Astrocyte (in vitro differentiated cells and primary cell): ENCODE measurements around the gene ZFAND2A. TPM values are rescaled to one million over a fixed set of nuclear protein-coding genes. Genes with fewer than 3 reads are reported as not detected.

ENCODE experiments used
- DNase-seq: peaks from one replicate; pipeline ENCODE4 v3.0.0-alpha.2; 2010; ENCODE audit warnings: low read depth
- FAIRE-seq: peaks from 2 replicates; lab custom pipeline; 2011; peaks lifted over from hg19 to GRCh38; lab: Jason Lieb, UNC
- H2AFZ ChIP-seq: 2 replicates; pipeline ENCODE4 v1.6.0; 2012; ENCODE audit warnings: low read depth, low read length, inconsistent platforms
- H3K27ac ChIP-seq: 2 replicates; pipeline ENCODE4 v1.5.1; 2011; ENCODE audit warnings: low read depth, low read length, inconsistent platforms
- H3K27me3 ChIP-seq: 2 replicates; pipeline ENCODE4 v1.6.0; 2011; ENCODE audit warnings: low read length, inconsistent platforms; ENCODE audit not compliant: insufficient read depth
- H3K36me3 ChIP-seq: 2 replicates; pipeline ENCODE4 v1.5.1; 2011; ENCODE audit warnings: low read length, inconsistent platforms; ENCODE audit not compliant: insufficient read depth
- H3K4me1 ChIP-seq: 2 replicates; pipeline ENCODE4 v1.5.1; 2011; ENCODE audit warnings: low read length, inconsistent platforms; ENCODE audit not compliant: insufficient read depth
- H3K4me2 ChIP-seq: 2 replicates; pipeline ENCODE4 v1.6.0; 2012; ENCODE audit warnings: low read length, inconsistent platforms
- H3K4me3 ChIP-seq: 2 replicates; pipeline ENCODE4 v1.5.1; 2011; ENCODE audit warnings: low read depth, mild to moderate bottlenecking, low read length, inconsistent platforms; ENCODE audit not compliant: insufficient read depth
- H3K79me2 ChIP-seq: 2 replicates; pipeline ENCODE4 v1.6.0; 2012; ENCODE audit warnings: mild to moderate bottlenecking, low read length, inconsistent platforms; ENCODE audit not compliant: insufficient read depth
- H3K9ac ChIP-seq: 2 replicates; pipeline ENCODE4 v1.6.0; 2012; ENCODE audit warnings: mild to moderate bottlenecking, low read length, inconsistent platforms
- H3K9me3 ChIP-seq: 2 replicates; pipeline ENCODE4 v1.5.1; 2012; ENCODE audit warnings: low read depth, mild to moderate bottlenecking, low read length, inconsistent platforms; ENCODE audit not compliant: insufficient read depth
- H4K20me1 ChIP-seq: 2 replicates; pipeline ENCODE4 v1.6.0; 2012; ENCODE audit warnings: low read length, inconsistent platforms; ENCODE audit not compliant: insufficient read depth
- H3K27ac Mint-ChIP-seq: one replicate; pipeline ENCODE4 v1.8.0; 2021; ENCODE audit warnings: mild to moderate bottlenecking, mixed read lengths; ENCODE audit not compliant: unreplicated experiment
- H3K27me3 Mint-ChIP-seq: one replicate; pipeline ENCODE4 v1.8.0; 2021; ENCODE audit warnings: low read depth, mixed read lengths; ENCODE audit not compliant: unreplicated experiment
- H3K36me3 Mint-ChIP-seq: one replicate; pipeline ENCODE4 v1.8.0; 2021; ENCODE audit warnings: low read depth, mixed read lengths; ENCODE audit not compliant: unreplicated experiment
- H3K4me1 Mint-ChIP-seq: one replicate; pipeline ENCODE4 v1.8.0; 2021; ENCODE audit warnings: low read depth, mixed read lengths; ENCODE audit not compliant: unreplicated experiment
- H3K4me3 Mint-ChIP-seq: one replicate; pipeline ENCODE4 v1.8.0; 2021; ENCODE audit warnings: mild to moderate bottlenecking, moderate library complexity, mixed read lengths; ENCODE audit not compliant: unreplicated experiment
- H3K9me3 Mint-ChIP-seq: one replicate; pipeline ENCODE4 v1.8.0; 2021; ENCODE audit warnings: mild to moderate bottlenecking, mixed read lengths; ENCODE audit not compliant: unreplicated experiment
- EZH2 ChIP-seq: IDR thresholded peaks from 2 replicates; pipeline ENCODE4 v1.6.1; 2012; ENCODE audit warnings: mild to moderate bottlenecking, low read length, inconsistent platforms; ENCODE audit not compliant: insufficient read depth
- total RNA-seq: library from RNA; stranded (reverse); gene quantifications from 2 replicates; pipeline ENCODE4 v1.2.1, GENCODE V29; 2021
- TF ChIP-seq, protein P1 (sequence below): IDR thresholded peaks from 2 replicates; pipeline ENCODE4 v1.5.1; 2011; ENCODE audit warnings: low read depth, mild to moderate bottlenecking, inconsistent platforms, low read length, moderate library complexity; ENCODE audit not compliant: insufficient read depth

Gene ZFAND2A
- total RNA-seq, 1 donor from 2014 or later, result 45.5 TPM

GRCh38 chr7:1193593-1194424 is 33.8 kb upstream of the ZFAND2A start:
- H3K4me1 Mint-ChIP-seq, result peaks cover 3% of the 10 kb centered on the region
- H3K9me3 ChIP-seq, result no peaks in the 10 kb centered on the region
- no peaks in the 10 kb centered on the region for H3K36me3 ChIP-seq
- H3K9me3 Mint-ChIP-seq, result peaks cover 5% of the 10 kb centered on the region
- H3K4me2 ChIP-seq, result no peak overlapping the region
- DNase-seq (no peak), FAIRE-seq (no peak)
- no peak overlapping the region for H3K9ac ChIP-seq
- no peak overlapping the region for H2AFZ ChIP-seq
- no peaks in the 10 kb centered on the region for H3K79me2 ChIP-seq
- H3K27me3 ChIP-seq, result peaks cover 10% of the 10 kb centered on the region
- H3K27ac Mint-ChIP-seq, result no peak overlapping the region
- H3K4me1 ChIP-seq, result peaks cover 12% of the 10 kb centered on the region
- no peak overlapping the region for H3K27ac ChIP-seq
- no peaks in the 10 kb centered on the region for H4K20me1 ChIP-seq
- no peak overlapping the region for H3K4me3 ChIP-seq
- no peak overlapping the region for H3K4me3 Mint-ChIP-seq
- H3K27me3 Mint-ChIP-seq, result peaks cover 35% of the 10 kb centered on the region
- no peak for TF ChIP-seq EZH2
- TF ChIP-seq, protein P1, sequence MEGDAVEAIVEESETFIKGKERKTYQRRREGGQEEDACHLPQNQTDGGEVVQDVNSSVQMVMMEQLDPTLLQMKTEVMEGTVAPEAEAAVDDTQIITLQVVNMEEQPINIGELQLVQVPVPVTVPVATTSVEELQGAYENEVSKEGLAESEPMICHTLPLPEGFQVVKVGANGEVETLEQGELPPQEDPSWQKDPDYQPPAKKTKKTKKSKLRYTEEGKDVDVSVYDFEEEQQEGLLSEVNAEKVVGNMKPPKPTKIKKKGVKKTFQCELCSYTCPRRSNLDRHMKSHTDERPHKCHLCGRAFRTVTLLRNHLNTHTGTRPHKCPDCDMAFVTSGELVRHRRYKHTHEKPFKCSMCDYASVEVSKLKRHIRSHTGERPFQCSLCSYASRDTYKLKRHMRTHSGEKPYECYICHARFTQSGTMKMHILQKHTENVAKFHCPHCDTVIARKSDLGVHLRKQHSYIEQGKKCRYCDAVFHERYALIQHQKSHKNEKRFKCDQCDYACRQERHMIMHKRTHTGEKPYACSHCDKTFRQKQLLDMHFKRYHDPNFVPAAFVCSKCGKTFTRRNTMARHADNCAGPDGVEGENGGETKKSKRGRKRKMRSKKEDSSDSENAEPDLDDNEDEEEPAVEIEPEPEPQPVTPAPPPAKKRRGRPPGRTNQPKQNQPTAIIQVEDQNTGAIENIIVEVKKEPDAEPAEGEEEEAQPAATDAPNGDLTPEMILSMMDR, result peak; percentile 16
- peaks cover 2% of the 10 kb centered on the region for H3K36me3 Mint-ChIP-seq

- H3K4me2 ChIP-seq, result peak overlapping the region; percentile 21
- H3K4me1 ChIP-seq, result peaks cover 7% of the 10 kb centered on the region
- H4K20me1 ChIP-seq, result no peaks in the 10 kb centered on the region
- FAIRE-seq (peak; percentile 92), DNase-seq (peak; percentile 63)
- H3K36me3 Mint-ChIP-seq, result peaks cover 2% of the 10 kb centered on the region
- peaks cover 5% of the 10 kb centered on the region for H3K9me3 Mint-ChIP-seq
- no peak overlapping the region for H3K27ac ChIP-seq
- TF ChIP-seq EZH2, result no peak
- TF ChIP-seq, protein P1, result no peak
- no peak overlapping the region for H3K27ac Mint-ChIP-seq
- no peaks in the 10 kb centered on the region for H3K36me3 ChIP-seq
- peaks cover 43% of the 10 kb centered on the region for H3K27me3 Mint-ChIP-seq
- no peaks in the 10 kb centered on the region for H3K79me2 ChIP-seq
- H3K4me3 Mint-ChIP-seq, result peak overlapping the region; percentile 47
- H3K4me3 ChIP-seq, result no peak overlapping the region
- peak overlapping the region; percentile 69 for H2AFZ ChIP-seq
- H3K27me3 ChIP-seq, result peaks cover 7% of the 10 kb centered on the region
- peaks cover 3% of the 10 kb centered on the region for H3K4me1 Mint-ChIP-seq
- no peaks in the 10 kb centered on the region for H3K9me3 ChIP-seq
- no peak overlapping the region for H3K9ac ChIP-seq
Measured at GRCh38 chr7:1192171-1192676, 32.2 kb upstream of the ZFAND2A start.
